ENCODE measurements around the gene NUTF2. TPM values are rescaled to one million over a fixed set of nuclear protein-coding genes. Genes with fewer than 3 reads are reported as not detected.

The NUTF2 gene
- 73.6 TPM for total RNA-seq
- long read RNA-seq, transcript NUTF2-206 (5 exons, 1,119 nt): minor isoform, 9 of 49 reads
- long read RNA-seq, transcript NUTF2-201 (5 exons, 2,321 nt): major isoform, 35 of 49 reads
- long read RNA-seq, partial matches to known transcripts: 3 of 49 reads
- long read RNA-seq, other reads (novel, unspliced or antisense): 2 of 49 reads

GRCh38 chr16:67846320-67847063, at the start of gene NUTF2:
Gene NUTF2 (plus strand): TSS chr16:67846933. CDS start chr16:67865131, 18,198 bp downstream.
- no peak for TF ChIP-seq CTCF (IDR thresholded peaks at IDR 0.05; ENCODE audit: borderline replicate concordance)
- H3K27ac ChIP-seq (replicated peaks): peak within 1 kb of the TSS; percentile 99
- H3K9me3 ChIP-seq (replicated peaks): no peaks in the 10 kb centered on the region
- no peaks in the 10 kb centered on the region for H3K27me3 ChIP-seq (ENCODE audit: low read depth)
- H3K4me1 ChIP-seq: peaks cover 71% of the 10 kb centered on the region
- H3K4me3 ChIP-seq: peak within 1 kb of the TSS; percentile 82
- peak; percentile 97 for DNase-seq
- peaks cover 4% of the 10 kb centered on the region for H3K36me3 ChIP-seq
- intact Hi-C loops (cut with micrococcal nuclease): no loop called here

DNA sequence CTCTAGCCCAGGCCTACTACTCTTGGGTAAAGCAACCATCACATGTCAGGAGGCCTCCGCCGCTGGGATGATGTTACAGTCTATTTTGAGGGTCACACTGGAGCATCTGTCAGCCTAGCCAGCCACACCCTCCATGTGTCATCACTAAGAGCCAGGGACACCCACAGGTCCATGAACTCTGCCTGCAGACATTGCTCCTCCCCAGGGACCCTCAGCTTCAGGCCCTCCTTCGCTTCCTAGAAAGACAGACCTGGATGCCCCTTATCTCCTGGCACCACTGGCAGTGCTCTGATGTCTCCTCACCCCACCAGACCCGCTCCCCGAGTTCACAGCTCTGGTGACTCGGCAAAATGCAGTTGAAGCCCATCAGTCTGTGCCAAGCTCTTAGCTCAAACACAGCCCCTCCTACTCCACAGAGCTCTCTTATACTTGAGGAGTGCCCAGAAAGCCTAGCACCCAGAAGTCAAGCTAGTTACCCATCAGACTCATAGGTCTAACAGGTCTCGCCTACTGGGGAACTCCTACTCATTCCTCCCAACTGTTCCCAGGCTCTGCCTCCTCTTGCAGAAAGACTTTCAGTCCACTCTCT, 46.3 kb upstream of the NUTF2 start:
- DNase-seq: peak; percentile 20
- H3K9me3 ChIP-seq (replicated peaks): no peaks in the 10 kb centered on the region
- peak overlapping the region; percentile 27 for H3K27ac ChIP-seq (replicated peaks)
- H3K4me1 ChIP-seq: peaks cover 36% of the 10 kb centered on the region
- peaks cover 45% of the 10 kb centered on the region for H3K36me3 ChIP-seq
- H3K27me3 ChIP-seq (ENCODE audit: low read depth): no peaks in the 10 kb centered on the region
- no peak for TF ChIP-seq CTCF (IDR thresholded peaks at IDR 0.05; ENCODE audit: borderline replicate concordance)
- intact Hi-C loops (cut with micrococcal nuclease): loop anchor here (10.0 kb wide), 1 partner anchor 126 kb away; no protein-coding TSS in a partner anchor
- H3K4me3 ChIP-seq: no peak overlapping the region

DNA sequence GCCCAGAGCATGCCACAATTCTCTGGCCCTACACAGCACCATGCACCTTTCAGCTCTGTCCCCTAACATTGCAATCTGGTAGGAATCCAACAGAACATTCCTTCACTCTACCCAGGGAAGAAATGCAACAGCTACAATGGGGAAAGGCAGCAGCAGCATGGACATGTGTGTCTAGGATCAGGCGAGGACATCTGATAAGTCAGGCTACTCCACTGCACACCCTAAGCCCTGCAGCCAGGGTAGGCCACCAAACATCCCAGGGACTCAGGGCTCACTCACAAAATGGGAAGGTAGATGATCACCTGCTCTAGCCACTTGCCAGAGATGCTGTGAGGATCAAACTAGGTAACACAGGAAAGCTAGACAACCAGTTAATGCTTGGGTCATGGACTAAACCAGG, 45.5 kb upstream of the NUTF2 start:
- Histone ChIP-seq H3K27me3 (ENCODE audit: low read depth) (no peaks in the 10 kb centered on the region), H3K9me3 (replicated peaks) (no peaks in the 10 kb centered on the region), H3K4me3 (no peak overlapping the region), H3K36me3 (peaks cover 45% of the 10 kb centered on the region), H3K27ac (replicated peaks) (no peak overlapping the region), H3K4me1 (peaks cover 44% of the 10 kb centered on the region)
- intact Hi-C loops (cut with micrococcal nuclease): loop anchor here (10.0 kb wide), 1 partner anchor 126 kb away; no protein-coding TSS in a partner anchor
- TF ChIP-seq CTCF (IDR thresholded peaks at IDR 0.05; ENCODE audit: borderline replicate concordance): no peak
- DNase-seq: no peak

- H3K4me3 ChIP-seq: no peak overlapping the region
- DNase-seq: no peak
- peaks cover 47% of the 10 kb centered on the region for H3K4me1 ChIP-seq
- intact Hi-C loops (cut with micrococcal nuclease): loop anchor here (10.0 kb wide), 1 partner anchor 127 kb away; no protein-coding TSS in a partner anchor
- H3K9me3 ChIP-seq (replicated peaks): no peaks in the 10 kb centered on the region
- H3K27ac ChIP-seq (replicated peaks): no peak overlapping the region
- H3K36me3 ChIP-seq: peaks cover 45% of the 10 kb centered on the region
- no peak for TF ChIP-seq CTCF (IDR thresholded peaks at IDR 0.05; ENCODE audit: borderline replicate concordance)
- H3K27me3 ChIP-seq (ENCODE audit: low read depth): no peaks in the 10 kb centered on the region
Observed at GRCh38 chr16:67801883-67802282, 44.9 kb upstream of the NUTF2 start.

DNA sequence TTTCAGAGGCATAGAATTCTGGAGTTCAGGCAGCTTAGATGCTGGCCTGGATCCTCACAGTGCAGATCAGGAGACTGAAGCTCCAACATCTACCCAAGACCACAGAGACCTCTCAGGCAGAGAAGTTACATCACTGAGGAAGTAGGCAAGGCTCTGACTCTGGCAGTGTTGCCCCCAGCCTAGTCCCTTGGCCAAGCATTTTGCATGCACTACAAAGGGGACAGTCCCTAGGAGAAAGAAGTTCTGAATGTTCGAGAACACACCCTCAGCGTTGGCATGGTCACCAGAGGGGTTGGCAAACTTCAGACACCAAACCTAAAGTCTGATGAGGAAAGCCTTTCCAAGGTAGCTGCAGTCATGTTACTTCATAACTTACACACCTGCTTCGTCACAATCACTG, 42.8 kb upstream of the NUTF2 start:
- Histone ChIP-seq H3K4me1 (peaks cover 54% of the 10 kb centered on the region), H3K36me3 (peaks cover 38% of the 10 kb centered on the region), H3K9me3 (replicated peaks) (no peaks in the 10 kb centered on the region), H3K4me3 (no peak overlapping the region), H3K27ac (replicated peaks) (no peak overlapping the region), H3K27me3 (ENCODE audit: low read depth) (no peaks in the 10 kb centered on the region)
- no peak for TF ChIP-seq CTCF (IDR thresholded peaks at IDR 0.05; ENCODE audit: borderline replicate concordance)
- no peak for DNase-seq
- intact Hi-C loops (cut with micrococcal nuclease): loop anchor here (10.0 kb wide), 1 partner anchor 129 kb away; no protein-coding TSS in a partner anchor

Measured in left ventricle myocardium inferior (tissue), 1 donor.